ENCODE results near the gene ZNF423. TPM values are rescaled to one million over a fixed set of nuclear protein-coding genes. Genes with fewer than 3 reads are reported as not detected.

Gene ZNF423
- total RNA-seq, 4 donors from 2014 or later: 7.0 to 19.7 (median 8.4) TPM

- Histone ChIP-seq H3K4me1 (no peaks in the 10 kb centered on the region), H3K36me3 (no peaks in the 10 kb centered on the region), H3K27me3 (no peaks in the 10 kb centered on the region), H3K27ac (no peak overlapping the region), H3K4me3 (no peak overlapping the region), H3K9me3 (no peaks in the 10 kb centered on the region)
- TF ChIP-seq, protein P1, sequence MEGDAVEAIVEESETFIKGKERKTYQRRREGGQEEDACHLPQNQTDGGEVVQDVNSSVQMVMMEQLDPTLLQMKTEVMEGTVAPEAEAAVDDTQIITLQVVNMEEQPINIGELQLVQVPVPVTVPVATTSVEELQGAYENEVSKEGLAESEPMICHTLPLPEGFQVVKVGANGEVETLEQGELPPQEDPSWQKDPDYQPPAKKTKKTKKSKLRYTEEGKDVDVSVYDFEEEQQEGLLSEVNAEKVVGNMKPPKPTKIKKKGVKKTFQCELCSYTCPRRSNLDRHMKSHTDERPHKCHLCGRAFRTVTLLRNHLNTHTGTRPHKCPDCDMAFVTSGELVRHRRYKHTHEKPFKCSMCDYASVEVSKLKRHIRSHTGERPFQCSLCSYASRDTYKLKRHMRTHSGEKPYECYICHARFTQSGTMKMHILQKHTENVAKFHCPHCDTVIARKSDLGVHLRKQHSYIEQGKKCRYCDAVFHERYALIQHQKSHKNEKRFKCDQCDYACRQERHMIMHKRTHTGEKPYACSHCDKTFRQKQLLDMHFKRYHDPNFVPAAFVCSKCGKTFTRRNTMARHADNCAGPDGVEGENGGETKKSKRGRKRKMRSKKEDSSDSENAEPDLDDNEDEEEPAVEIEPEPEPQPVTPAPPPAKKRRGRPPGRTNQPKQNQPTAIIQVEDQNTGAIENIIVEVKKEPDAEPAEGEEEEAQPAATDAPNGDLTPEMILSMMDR (IDR thresholded peaks at IDR 0.05): no peak
- no peak for TF ChIP-seq EP300 (IDR thresholded peaks at IDR 0.05)
- TF ChIP-seq POLR2AphosphoS5 (IDR thresholded peaks at IDR 0.05): no peak
- no peak for TF ChIP-seq POLR2A (IDR thresholded peaks at IDR 0.05)
- no peak for ATAC-seq
- 90 to 94% methylated on average over 2 of the region's 2 CpGs for WGBS, 2 donors (ENCODE audit: low coverage in 1 of 2)
These were observed 351.9 kb downstream of the ZNF423 start for GRCh38 chr16:49504023-49504364.

GRCh38 chr16:49503256-49504022, 352.5 kb downstream of the ZNF423 start:
- 76 to 77% methylated on average over 11 to 15 of the region's 17 CpGs for WGBS, 2 donors (ENCODE audit: low coverage in 1 of 2)
- Histone ChIP-seq H3K9me3 (no peaks in the 10 kb centered on the region), H3K36me3 (no peaks in the 10 kb centered on the region), H3K27me3 (no peaks in the 10 kb centered on the region), H3K4me3 (no peak overlapping the region), H3K4me1 (no peaks in the 10 kb centered on the region), H3K27ac (no peak overlapping the region)
- ATAC-seq: no peak
- TF ChIP-seq EP300 (IDR thresholded peaks at IDR 0.05): no peak
- TF ChIP-seq, protein P1 (IDR thresholded peaks at IDR 0.05): no peak
- no peak for TF ChIP-seq POLR2A (IDR thresholded peaks at IDR 0.05)

DNA sequence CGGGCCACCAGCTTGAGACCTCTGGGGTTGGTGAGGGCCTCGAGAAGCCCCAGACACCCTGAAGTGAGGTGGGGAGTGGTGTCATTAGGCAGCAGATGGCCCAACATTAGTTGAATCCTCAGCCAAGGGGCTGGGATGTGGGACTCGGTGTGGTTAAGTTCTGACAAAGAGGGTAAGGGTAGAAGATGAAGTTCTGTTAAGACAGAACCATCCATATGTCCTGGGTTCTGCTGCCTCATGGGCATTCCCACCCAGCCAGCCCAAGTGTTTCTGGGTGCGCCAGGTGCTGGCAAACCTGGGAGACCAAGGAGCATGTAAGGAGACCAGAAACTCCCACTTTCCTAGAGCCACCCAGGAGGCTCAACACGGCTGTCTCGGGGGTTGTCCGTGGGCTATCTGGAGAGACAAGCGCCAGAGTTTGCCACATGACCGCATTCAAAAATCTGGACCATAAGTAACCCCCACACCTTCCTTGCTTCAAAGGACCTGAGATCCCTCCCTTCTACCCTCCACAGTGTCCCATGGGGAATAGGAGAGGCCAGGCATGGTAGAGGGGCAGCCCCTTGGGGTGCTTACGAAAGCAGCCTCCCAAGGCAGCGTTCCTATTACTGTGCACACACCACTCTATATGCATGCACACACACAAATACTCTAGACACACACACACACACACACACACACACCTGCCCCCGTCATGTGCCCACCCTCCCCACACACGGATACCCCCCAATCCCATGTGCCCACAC, 353.6 kb downstream of the ZNF423 start:
- H3K9me3 ChIP-seq: no peaks in the 10 kb centered on the region
- no peak overlapping the region for H3K4me3 ChIP-seq
- no peaks in the 10 kb centered on the region for H3K36me3 ChIP-seq
- WGBS, 2 donors (ENCODE audit: low coverage in 1 of 2): 90 to 97% methylated on average over 5 to 7 of the region's 13 CpGs
- no peak overlapping the region for H3K27ac ChIP-seq
- no peaks in the 10 kb centered on the region for H3K27me3 ChIP-seq
- TF ChIP-seq, protein P1 (IDR thresholded peaks at IDR 0.05): no peak
- TF ChIP-seq POLR2A (IDR thresholded peaks at IDR 0.05): no peak
- TF ChIP-seq POLR2AphosphoS5 (IDR thresholded peaks at IDR 0.05): no peak
- TF ChIP-seq EP300 (IDR thresholded peaks at IDR 0.05): no peak
- H3K4me1 ChIP-seq: no peaks in the 10 kb centered on the region
- ATAC-seq: no peak

DNA sequence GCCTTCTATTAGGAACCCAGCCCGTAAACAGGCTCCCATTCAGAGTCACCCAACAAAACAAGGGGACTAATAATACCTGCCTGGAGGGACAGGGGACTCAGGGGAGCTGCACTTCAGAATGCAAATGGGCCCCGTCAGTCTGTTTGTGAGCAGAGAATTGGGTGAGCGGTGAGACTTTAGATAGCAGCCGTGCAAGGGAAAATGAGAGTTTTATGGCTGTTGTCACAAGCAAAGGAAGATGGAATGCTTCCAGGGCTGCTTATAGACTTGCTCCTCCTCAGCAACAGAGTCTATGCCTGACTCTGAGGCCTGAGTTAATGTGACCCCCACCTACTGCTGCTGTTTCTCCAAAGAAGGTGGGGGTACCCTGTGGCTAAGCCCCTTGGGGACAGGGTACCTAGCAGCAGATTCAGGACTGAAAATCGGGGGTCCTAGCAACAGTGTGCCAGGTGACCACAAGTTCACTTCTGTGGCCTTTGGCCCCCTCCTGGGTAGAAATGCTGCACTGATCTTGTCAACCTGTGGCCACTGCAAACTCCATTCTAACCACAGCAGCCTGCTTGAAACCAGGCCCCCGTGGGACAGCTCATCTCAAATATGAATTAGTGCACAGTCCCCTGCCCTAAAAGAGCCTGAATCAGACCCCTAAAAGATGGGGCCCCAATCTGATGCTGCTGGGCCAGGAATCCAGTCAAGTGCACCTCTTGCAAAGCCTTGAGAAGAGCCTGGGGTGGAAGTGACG, 355.9 kb downstream of the ZNF423 start:
- Histone ChIP-seq H3K4me3 (no peak overlapping the region), H3K36me3 (no peaks in the 10 kb centered on the region), H3K9me3 (no peaks in the 10 kb centered on the region), H3K27ac (no peak overlapping the region), H3K27me3 (no peaks in the 10 kb centered on the region), H3K4me1 (peaks cover 0 to 2% (median 0%) of the 10 kb centered on the region in 3 donors)
- TF ChIP-seq, protein P1 (IDR thresholded peaks at IDR 0.05): no peak
- TF ChIP-seq POLR2AphosphoS5 (IDR thresholded peaks at IDR 0.05): no peak
- no peak for TF ChIP-seq POLR2A (IDR thresholded peaks at IDR 0.05)
- TF ChIP-seq EP300 (IDR thresholded peaks at IDR 0.05): no peak
- ATAC-seq: no peak
- WGBS, 2 donors (ENCODE audit: low coverage in 1 of 2): 100% methylated on average over 3 to 5 of the region's 7 CpGs
